HepG2 (cell line): ENCODE results near the gene PXK. TPM values are rescaled to one million over a fixed set of nuclear protein-coding genes. Genes with fewer than 3 reads are reported as not detected.

ENCODE experiments used
- ATAC-seq: fragments of 200-7000 bp; cut with Tn5 transposase; 3 replicates; pipeline ENCODE4 v1.9.1; 2020; ENCODE audit warnings: mild to moderate bottlenecking, moderate library complexity
- BruUV-seq: library from RNA; stranded (reverse); fragments of 400-500 nt; replicated peaks from 2 replicates; lab custom pipeline; 2021; lab: Mats Ljungman, UMichigan
- CTCF ChIA-PET: fragments of 300-600 bp; formaldehyde crosslinking; extraction: SDS; loops from one replicate; lab custom pipeline; 2021; ENCODE audit warnings: low total read pairs, inconsistent platforms, low intra/inter-chr PET ratio; lab: Yijun Ruan, JAX
- POLR2A ChIA-PET: fragments of 350-600 bp; sonication (Branson Sonifier 250); formaldehyde crosslinking; loops from one replicate; lab custom pipeline; 2020; ENCODE audit warnings: antibody characterized with exemption, inconsistent platforms; lab: Yijun Ruan, JAX
- DNase-seq: peaks from one replicate; pipeline ENCODE4 v3.0.0-alpha.2; 2015; ENCODE audit warnings: low spot score
- FAIRE-seq: peaks from 3 replicates; lab custom pipeline; 2011; peaks lifted over from hg19 to GRCh38; lab: Jason Lieb, UNC
- H2AFZ ChIP-seq: one replicate; pipeline ENCODE4 v1.6.1; 2011; ENCODE audit warnings: low read length, inconsistent platforms
- H3K27ac ChIP-seq: fragments of 300-600 bp; 3 replicates; pipeline ENCODE4 v1.8.0; 2011; ENCODE audit warnings: mixed run types, mild to moderate bottlenecking, mixed read lengths, low read length, inconsistent platforms; ENCODE audit not compliant: insufficient read depth; ENCODE audit errors: extremely low read length
- H3K27me3 ChIP-seq, 2 experiments: fragments of 200-600 bp in 1 of 2; 2 replicates in 1 of 2; 3 replicates in 1 of 2; pipeline versions ENCODE4 v1.6.0 to v1.8.0; 2011; ENCODE audit warnings: low read length in 2 of 2, mild to moderate bottlenecking in 2 of 2, moderate library complexity in 2 of 2, inconsistent platforms in 1 of 2; ENCODE audit not compliant: insufficient read depth in 2 of 2, control insufficient read depth in 1 of 2
- H3K36me3 ChIP-seq, 2 experiments: fragments of 200-600 bp in 1 of 2; replicated peaks in 1 of 2; 2 replicates in 1 of 2; 3 replicates in 1 of 2; pipeline versions ENCODE4 v1.5.1 to v1.8.0; 2011; ENCODE audit warnings: low read length in 2 of 2, inconsistent platforms in 1 of 2; ENCODE audit not compliant: insufficient read depth in 2 of 2, control insufficient read depth in 1 of 2
- H3K4me1 ChIP-seq: 2 replicates; pipeline ENCODE4 v1.5.1; 2012; ENCODE audit warnings: low read length, inconsistent platforms; ENCODE audit not compliant: insufficient read depth
- H3K4me2 ChIP-seq: 2 replicates; pipeline ENCODE4 v1.6.0; 2011; ENCODE audit warnings: low read depth, low read length, inconsistent platforms
- H3K4me3 ChIP-seq, 3 experiments: fragments of 200-600 bp in 1 of 3; sonication (generic), shearing (Covaris generic) in 1 of 3; replicated peaks in 1 of 3; 2 replicates each; pipeline ENCODE4 v1.5.1; 2011 to 2016; ENCODE audit warnings: low read length in 3 of 3, inconsistent platforms in 2 of 3, low read depth in 2 of 3, mild to moderate bottlenecking in 2 of 3, control low read depth in 1 of 3, mixed read lengths in 1 of 3; ENCODE audit not compliant: insufficient read depth in 1 of 3
- H3K79me2 ChIP-seq: one replicate; pipeline ENCODE4 v1.6.1; 2011; ENCODE audit warnings: low read length, inconsistent platforms; ENCODE audit not compliant: insufficient read depth
- H3K9ac ChIP-seq: 2 replicates; pipeline ENCODE4 v1.6.0; 2011; ENCODE audit warnings: mild to moderate bottlenecking, low read depth, low read length, inconsistent platforms; ENCODE audit not compliant: insufficient read depth
- H3K9me3 ChIP-seq: 2 replicates; pipeline ENCODE4 v1.5.1; 2012; ENCODE audit warnings: mild to moderate bottlenecking, low read length
- H4K20me1 ChIP-seq: 2 replicates; pipeline ENCODE4 v1.6.0; 2011; ENCODE audit warnings: inconsistent platforms, mild to moderate bottlenecking, low read length, moderate library complexity; ENCODE audit not compliant: insufficient read depth
- POLR2A ChIP-seq, 2 experiments: IDR thresholded peaks; 2 replicates each; pipeline ENCODE4 v1.6.1; 2011; ENCODE audit warnings: low read depth in 2 of 2, low read length in 2 of 2, mild to moderate bottlenecking in 1 of 2, moderate library complexity in 1 of 2; ENCODE audit not compliant: insufficient read depth in 1 of 2
- ZNF678 ChIP-seq: sonication (generic); formaldehyde crosslinking; IDR thresholded peaks from 2 replicates; pipeline ENCODE4 v1.4.0; 2020; ENCODE audit warnings: mild to moderate bottlenecking, missing genetic modification reagents
- ZNF737 ChIP-seq: sonication (generic); formaldehyde crosslinking; IDR thresholded peaks from 2 replicates; pipeline ENCODE4 v1.5.0; 2020; ENCODE audit warnings: missing genetic modification reagents, mild to moderate bottlenecking, borderline replicate concordance
- ZNF781 ChIP-seq: sonication (generic); formaldehyde crosslinking; IDR thresholded peaks from 2 replicates; pipeline ENCODE4 v1.5.1; 2020; ENCODE audit warnings: borderline replicate concordance, mild to moderate bottlenecking, missing genetic modification reagents; ENCODE audit errors: not compliant biosample characterization
- ZNF792 ChIP-seq: IDR thresholded peaks from 2 replicates; pipeline ENCODE4 v1.6.1; 2016
- WGBS: methylation state at CpG from one replicate; pipeline ENCODE4 v1.1.6; 2017; ENCODE audit warnings: low lambda C conversion rate; 5-methylcytosine and 5-hydroxymethylcytosine counted together
- in situ Hi-C: cut with HindIII; loops from 2 replicates; pipeline ENCODE4 v1.10.0; 2017; ENCODE audit warnings: low pct_unique_long_range_greater_than_20kb; ENCODE audit not compliant: extremely low pct_ligation_motif_present
- intact Hi-C: fragments of 100-400 bp; cut with micrococcal nuclease; formaldehyde crosslinking; loops from one replicate; pipeline ENCODE4 v1.10.0; 2022; ENCODE audit not compliant: unreplicated experiment
- polyA plus RNA-seq, 8 experiments: library from polyadenylated mRNA; depleted of rRNA in 3 of 8; stranded (reverse) in 7 of 8; unstranded in 1 of 8; fragments of >200 nt; fragmentation: Illumina TruSeq in 4 of 8; extraction: Trizol in 4 of 8; gene quantifications; 2 replicates each; pipeline versions ENCODE4 v1.2.1 to v1.2.3, GENCODE V29; 2011 to 2016; ENCODE audit warnings: low read depth in 4 of 8, missing spikeins in 1 of 8, mixed read lengths in 1 of 8; ENCODE audit not compliant: insufficient read depth in 1 of 8
- total RNA-seq, 5 experiments: library from RNA; depleted of rRNA; stranded (reverse); fragments of >200 nt; fragmentation: Illumina TruSeq; extraction: Trizol; gene quantifications; 2 replicates each; pipeline ENCODE4 v1.2.3, GENCODE V29; 2016; ENCODE audit warnings: low read depth in 1 of 5
- TF ChIP-seq, protein P1 (sequence below): sonication (generic); formaldehyde crosslinking; IDR thresholded peaks from 2 replicates; pipeline ENCODE4 v1.4.0; 2020; ENCODE audit warnings: missing genetic modification reagents
- TF ChIP-seq, protein P2 (sequence below): sonication (generic); formaldehyde crosslinking; IDR thresholded peaks from 2 replicates; pipeline ENCODE4 v1.5.0; 2020; ENCODE audit warnings: mild to moderate bottlenecking, missing genetic modification reagents, borderline replicate concordance

PXK gene
- total and polyA plus RNA-seq, 2 of the 13 experiments (the other 11 are each of a cell fraction or from before 2014, with no cell fraction given): 6.4 to 18.6 TPM

DNA sequence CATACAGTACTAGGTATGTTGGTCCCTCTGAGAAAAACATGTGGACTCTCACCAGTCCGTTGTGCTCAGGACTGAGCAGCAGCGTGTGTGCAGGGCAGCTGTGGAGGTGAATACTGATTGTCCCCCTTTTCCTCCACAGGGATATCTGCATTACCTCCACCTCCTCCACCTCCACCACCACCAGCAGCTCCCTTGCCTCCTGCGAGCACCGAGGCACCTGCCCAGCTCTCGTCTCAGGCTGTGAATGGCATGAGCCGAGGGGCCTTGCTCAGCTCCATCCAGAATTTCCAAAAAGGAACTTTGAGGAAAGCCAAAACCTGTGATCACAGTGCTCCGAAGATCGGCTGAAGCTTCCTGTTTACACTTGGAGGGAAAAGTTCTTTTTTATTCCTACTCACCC lies 91.9 kb downstream of the PXK start:
- in situ Hi-C loops: no loop called here
- intact Hi-C loops: loop anchor here (5.0 kb wide), 1 partner anchor 113 kb away; the partner anchor contains the start of gene ACOX2
- WGBS: 93% methylated on average over 8 of the region's 8 CpGs
- POLR2A ChIA-PET: interaction anchor here (0.7 to 2.2 kb wide), 6 partner anchors 9 to 111 kb away, joined by 3 to 7 read pairs (median 4); no protein-coding TSS in a partner anchor
- CTCF ChIA-PET: no interaction called here
- Histone ChIP-seq H3K27ac (no peak overlapping the region), H4K20me1 (no peaks in the 10 kb centered on the region), H2AFZ (no peak overlapping the region), H3K27me3 (no peaks in the 10 kb centered on the region), H3K4me1 (peaks cover 14% of the 10 kb centered on the region), H3K79me2 (no peaks in the 10 kb centered on the region), H3K9me3 (no peaks in the 10 kb centered on the region), H3K36me3 (peaks cover 13 to 45% of the 10 kb centered on the region in 2 experiments), H3K4me3 (no peak overlapping the region), H3K4me2 (no peak overlapping the region), H3K9ac (no peak overlapping the region)
- no peak for TF ChIP-seq ZNF792 (CRISPR knock-in tag)
- TF ChIP-seq, protein P1, sequence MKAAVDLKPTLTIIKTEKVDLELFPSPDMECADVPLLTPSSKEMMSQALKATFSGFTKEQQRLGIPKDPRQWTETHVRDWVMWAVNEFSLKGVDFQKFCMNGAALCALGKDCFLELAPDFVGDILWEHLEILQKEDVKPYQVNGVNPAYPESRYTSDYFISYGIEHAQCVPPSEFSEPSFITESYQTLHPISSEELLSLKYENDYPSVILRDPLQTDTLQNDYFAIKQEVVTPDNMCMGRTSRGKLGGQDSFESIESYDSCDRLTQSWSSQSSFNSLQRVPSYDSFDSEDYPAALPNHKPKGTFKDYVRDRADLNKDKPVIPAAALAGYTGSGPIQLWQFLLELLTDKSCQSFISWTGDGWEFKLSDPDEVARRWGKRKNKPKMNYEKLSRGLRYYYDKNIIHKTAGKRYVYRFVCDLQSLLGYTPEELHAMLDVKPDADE (CRISPR knock-in tag): no peak
- TF ChIP-seq ZNF737 (CRISPR knock-in tag): no peak
- TF ChIP-seq ZNF678: no peak
- TF ChIP-seq, protein P2, sequence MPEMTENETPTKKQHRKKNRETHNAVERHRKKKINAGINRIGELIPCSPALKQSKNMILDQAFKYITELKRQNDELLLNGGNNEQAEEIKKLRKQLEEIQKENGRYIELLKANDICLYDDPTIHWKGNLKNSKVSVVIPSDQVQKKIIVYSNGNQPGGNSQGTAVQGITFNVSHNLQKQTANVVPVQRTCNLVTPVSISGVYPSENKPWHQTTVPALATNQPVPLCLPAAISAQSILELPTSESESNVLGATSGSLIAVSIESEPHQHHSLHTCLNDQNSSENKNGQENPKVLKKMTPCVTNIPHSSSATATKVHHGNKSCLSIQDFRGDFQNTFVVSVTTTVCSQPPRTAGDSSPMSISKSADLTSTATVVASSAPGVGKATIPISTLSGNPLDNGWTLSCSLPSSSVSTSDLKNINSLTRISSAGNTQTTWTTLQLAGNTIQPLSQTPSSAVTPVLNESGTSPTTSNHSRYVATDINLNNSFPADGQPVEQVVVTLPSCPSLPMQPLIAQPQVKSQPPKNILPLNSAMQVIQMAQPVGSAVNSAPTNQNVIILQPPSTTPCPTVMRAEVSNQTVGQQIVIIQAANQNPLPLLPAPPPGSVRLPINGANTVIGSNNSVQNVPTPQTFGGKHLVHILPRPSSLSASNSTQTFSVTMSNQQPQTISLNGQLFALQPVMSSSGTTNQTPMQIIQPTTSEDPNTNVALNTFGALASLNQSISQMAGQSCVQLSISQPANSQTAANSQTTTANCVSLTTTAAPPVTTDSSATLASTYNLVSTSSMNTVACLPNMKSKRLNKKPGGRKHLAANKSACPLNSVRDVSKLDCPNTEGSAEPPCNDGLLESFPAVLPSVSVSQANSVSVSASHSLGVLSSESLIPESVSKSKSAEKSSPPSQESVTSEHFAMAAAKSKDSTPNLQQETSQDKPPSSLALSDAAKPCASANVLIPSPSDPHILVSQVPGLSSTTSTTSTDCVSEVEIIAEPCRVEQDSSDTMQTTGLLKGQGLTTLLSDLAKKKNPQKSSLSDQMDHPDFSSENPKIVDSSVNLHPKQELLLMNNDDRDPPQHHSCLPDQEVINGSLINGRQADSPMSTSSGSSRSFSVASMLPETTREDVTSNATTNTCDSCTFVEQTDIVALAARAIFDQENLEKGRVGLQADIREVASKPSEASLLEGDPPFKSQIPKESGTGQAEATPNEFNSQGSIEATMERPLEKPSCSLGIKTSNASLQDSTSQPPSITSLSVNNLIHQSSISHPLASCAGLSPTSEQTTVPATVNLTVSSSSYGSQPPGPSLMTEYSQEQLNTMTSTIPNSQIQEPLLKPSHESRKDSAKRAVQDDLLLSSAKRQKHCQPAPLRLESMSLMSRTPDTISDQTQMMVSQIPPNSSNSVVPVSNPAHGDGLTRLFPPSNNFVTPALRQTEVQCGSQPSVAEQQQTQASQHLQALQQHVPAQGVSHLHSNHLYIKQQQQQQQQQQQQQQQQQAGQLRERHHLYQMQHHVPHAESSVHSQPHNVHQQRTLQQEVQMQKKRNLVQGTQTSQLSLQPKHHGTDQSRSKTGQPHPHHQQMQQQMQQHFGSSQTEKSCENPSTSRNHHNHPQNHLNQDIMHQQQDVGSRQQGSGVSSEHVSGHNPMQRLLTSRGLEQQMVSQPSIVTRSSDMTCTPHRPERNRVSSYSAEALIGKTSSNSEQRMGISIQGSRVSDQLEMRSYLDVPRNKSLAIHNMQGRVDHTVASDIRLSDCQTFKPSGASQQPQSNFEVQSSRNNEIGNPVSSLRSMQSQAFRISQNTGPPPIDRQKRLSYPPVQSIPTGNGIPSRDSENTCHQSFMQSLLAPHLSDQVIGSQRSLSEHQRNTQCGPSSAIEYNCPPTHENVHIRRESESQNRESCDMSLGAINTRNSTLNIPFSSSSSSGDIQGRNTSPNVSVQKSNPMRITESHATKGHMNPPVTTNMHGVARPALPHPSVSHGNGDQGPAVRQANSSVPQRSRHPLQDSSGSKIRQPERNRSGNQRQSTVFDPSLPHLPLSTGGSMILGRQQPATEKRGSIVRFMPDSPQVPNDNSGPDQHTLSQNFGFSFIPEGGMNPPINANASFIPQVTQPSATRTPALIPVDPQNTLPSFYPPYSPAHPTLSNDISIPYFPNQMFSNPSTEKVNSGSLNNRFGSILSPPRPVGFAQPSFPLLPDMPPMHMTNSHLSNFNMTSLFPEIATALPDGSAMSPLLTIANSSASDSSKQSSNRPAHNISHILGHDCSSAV (CRISPR knock-in tag): no peak
- TF ChIP-seq POLR2A (IDR thresholded peaks at IDR 0.05; ENCODE audit: insufficient read depth in 1 of 2, low read depth in 2 of 2, low read length in 2 of 2): 0 out of 4 replicates have a peak, but pooled peaks of 1 of the 2 experiments have one; percentile 26
- TF ChIP-seq ZNF781 (CRISPR knock-in tag): no peak
- BruUV-seq: no TSS peak
- DNase-seq (no peak), FAIRE-seq (no peak), ATAC-seq (peak; percentile 6; the same call in 1 of the 3 replicates)
